ENCODE data around the gene MTCL1. TPM values are rescaled to one million over a fixed set of nuclear protein-coding genes. Genes with fewer than 3 reads are reported as not detected.

The MTCL1 gene
- total and polyA plus RNA-seq, 10 of the 15 experiments (the other 5 are each of a cell fraction or from before 2014, with no cell fraction given), result 0.03 to 0.36 (median 0.13) TPM; not detected in 4

- no TSS peak for BruUV-seq (replicated peaks)
- TF ChIP-seq ZNF384 (IDR thresholded peaks at IDR 0.05; ENCODE audit: borderline replicate concordance, low read depth, low read length) (no peak), ATF7 (IDR thresholded peaks at IDR 0.05; ENCODE audit: low read depth) (no peak), WRNIP1 (IDR thresholded peaks at IDR 0.05; ENCODE audit: borderline replicate concordance, low read depth, low read length) (no peak)
- ChIA-PET CTCF (no interaction called here), POLR2A (no interaction called here), SMC1A (ENCODE audit: uncharacterized antibody, unreplicated experiment) (no interaction called here), RAD21 (ENCODE audit: unreplicated experiment) (no interaction called here)
- no peaks in the 10 kb centered on the region; a peak in 2 of 4 replicates for H3K27me3 ChIP-seq (replicated peaks in 1 of 2; ENCODE audit: control insufficient read depth in 2 of 2, insufficient read depth in 2 of 2, low read length in 1 of 2)
- in situ Hi-C loops (cut with MboI), result no loop called here
- no peaks in the 10 kb centered on the region for H3K9me3 ChIP-seq (replicated peaks; ENCODE audit: control insufficient read depth, insufficient read depth, low read length)
- no peak for DNase-seq (ENCODE audit: low read depth, low spot score)
- no peak overlapping the region for H3K9ac ChIP-seq (ENCODE audit: control insufficient read depth, insufficient read depth, low read length)
- no peak overlapping the region for H3K4me3 ChIP-seq
- H2AFZ ChIP-seq (ENCODE audit: control insufficient read depth, low read depth, low read length), result no peak overlapping the region
- no peaks in the 10 kb centered on the region for H3K79me2 ChIP-seq (ENCODE audit: control insufficient read depth, insufficient read depth, low read length)
- intact Hi-C loops (cut with micrococcal nuclease; ENCODE audit: unreplicated experiment), result no loop called here
- WGBS (ENCODE audit: insufficient coverage, insufficient replicate concordance, low lambda C conversion rate, missing lambda C conversion rate), result 0% methylated on average over 1 of the region's 1 CpG
- H3K27ac ChIP-seq (ENCODE audit: control insufficient read depth, insufficient read depth), result no peak overlapping the region
- ATAC-seq, result no peak
- FAIRE-seq, result no peak
- H3K4me1 ChIP-seq (ENCODE audit: control insufficient read depth, insufficient read depth, low read length), result no peaks in the 10 kb centered on the region
- no peaks in the 10 kb centered on the region for H3K36me3 ChIP-seq (ENCODE audit: control insufficient read depth in 2 of 2, insufficient read depth in 2 of 2, low read length in 1 of 2)
- no peak overlapping the region for H3K4me2 ChIP-seq (ENCODE audit: control insufficient read depth, insufficient read depth)
- no peaks in the 10 kb centered on the region for H4K20me1 ChIP-seq (ENCODE audit: control insufficient read depth, insufficient read depth)
These were observed 98.6 kb downstream of the MTCL1 start for GRCh38 chr18:8803957-8804356.

DNA sequence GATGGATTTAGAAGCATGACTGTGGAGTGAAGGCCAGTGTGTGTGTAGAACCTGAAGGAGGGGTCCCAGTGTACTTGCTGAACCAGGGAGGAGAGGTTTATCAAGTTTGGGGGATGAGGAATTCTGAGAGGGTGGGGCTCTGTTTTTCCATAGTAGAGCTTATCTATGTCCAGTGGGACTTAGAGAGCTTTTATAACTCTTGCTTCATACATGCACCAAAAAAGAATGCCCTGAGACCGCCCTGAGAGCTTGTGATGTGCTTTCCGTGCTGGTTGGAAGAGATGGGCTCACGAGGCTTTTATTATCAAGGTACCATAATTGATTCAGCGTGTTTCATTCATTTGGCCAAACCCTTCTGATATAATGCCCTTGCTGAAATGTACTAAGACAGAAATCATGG lies 100.2 kb downstream of the MTCL1 start:
- ATAC-seq, result no peak
- RAD21 ChIA-PET (ENCODE audit: unreplicated experiment), result no interaction called here
- SMC1A ChIA-PET (ENCODE audit: uncharacterized antibody, unreplicated experiment), result interaction anchor here (0.6 kb wide), 1 partner anchor 67 kb away, joined by 3 read pairs; no protein-coding TSS in a partner anchor
- BruUV-seq (replicated peaks), result no TSS peak
- H3K9ac ChIP-seq (ENCODE audit: control insufficient read depth, insufficient read depth, low read length), result no peak overlapping the region
- H3K27me3 ChIP-seq (replicated peaks in 1 of 2; ENCODE audit: control insufficient read depth in 2 of 2, insufficient read depth in 2 of 2, low read length in 1 of 2), result no peaks in the 10 kb centered on the region; a peak in 2 of 4 replicates
- in situ Hi-C loops (cut with MboI), result no loop called here
- no peaks in the 10 kb centered on the region for H3K36me3 ChIP-seq (ENCODE audit: control insufficient read depth in 2 of 2, insufficient read depth in 2 of 2, low read length in 1 of 2)
- no peak overlapping the region for H3K4me3 ChIP-seq
- POLR2A ChIA-PET, result no interaction called here
- TF ChIP-seq ESRRA (IDR thresholded peaks at IDR 0.05; ENCODE audit: low read length), result no peak
- no peak for TF ChIP-seq CHD2 (IDR thresholded peaks at IDR 0.05; ENCODE audit: borderline replicate concordance, low read depth, low read length)
- TF ChIP-seq ATF3 (IDR thresholded peaks at IDR 0.05; ENCODE audit: borderline replicate concordance, extremely low read depth, low read depth, low read length), result no peak
- CTCF ChIA-PET, result no interaction called here
- 20% methylated on average over 4 of the region's 4 CpGs for WGBS (ENCODE audit: insufficient coverage, insufficient replicate concordance, low lambda C conversion rate, missing lambda C conversion rate)
- no peaks in the 10 kb centered on the region for H3K9me3 ChIP-seq (replicated peaks; ENCODE audit: control insufficient read depth, insufficient read depth, low read length)
- H3K4me2 ChIP-seq (ENCODE audit: control insufficient read depth, insufficient read depth), result no peak overlapping the region
- no peaks in the 10 kb centered on the region for H3K79me2 ChIP-seq (ENCODE audit: control insufficient read depth, insufficient read depth, low read length)
- no peak overlapping the region for H2AFZ ChIP-seq (ENCODE audit: control insufficient read depth, low read depth, low read length)
- DNase-seq (ENCODE audit: low read depth, low spot score), result no peak
- H4K20me1 ChIP-seq (ENCODE audit: control insufficient read depth, insufficient read depth), result no peaks in the 10 kb centered on the region
- no peak overlapping the region for H3K27ac ChIP-seq (ENCODE audit: control insufficient read depth, insufficient read depth)
- intact Hi-C loops (cut with micrococcal nuclease; ENCODE audit: unreplicated experiment), result no loop called here
- H3K4me1 ChIP-seq (ENCODE audit: control insufficient read depth, insufficient read depth, low read length), result no peaks in the 10 kb centered on the region
- no peak for FAIRE-seq

All from GM12878 (cell line).